C4-2B (cell line): ENCODE data around the gene LANCL2.

Source experiments
- ZFX ChIP-seq: fragments of 450-650 bp; IDR thresholded peaks from 2 replicates; pipeline ENCODE4 v1.6.1; 2017
- TF ChIP-seq, protein P1 (sequence below): fragments of 450-650 bp; conservative IDR thresholded peaks from 2 replicates; pipeline ENCODE4 v1.5.1; 2017; ENCODE audit warnings: mild to moderate bottlenecking

DNA sequence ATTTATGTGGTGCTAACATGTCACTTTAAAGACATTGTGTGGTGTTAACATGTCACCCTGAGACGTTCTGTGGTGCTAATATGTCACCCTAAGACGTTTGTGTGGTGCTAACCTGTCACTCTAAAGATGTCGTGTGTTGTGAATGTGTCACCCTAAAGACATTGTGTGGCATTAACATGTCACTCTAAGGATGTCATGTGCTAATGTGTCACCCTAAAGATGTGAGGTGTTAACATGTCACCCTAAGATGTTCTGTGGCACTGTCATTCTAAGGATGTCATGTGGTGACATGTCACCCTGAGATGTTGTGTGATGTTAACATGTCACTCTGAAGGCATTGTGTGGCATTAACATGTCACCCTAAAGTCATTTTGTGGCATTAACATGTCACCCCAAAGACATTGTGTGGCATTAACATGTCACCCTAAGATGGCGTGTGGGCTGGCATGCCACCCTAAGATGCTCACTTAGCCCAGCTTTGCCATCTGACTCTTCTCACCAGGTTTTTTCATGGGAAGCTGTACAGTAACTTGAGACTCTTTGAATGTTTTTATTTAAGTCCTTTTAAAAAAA is 45.6 kb downstream of the LANCL2 start:
- TF ChIP-seq, protein P1, sequence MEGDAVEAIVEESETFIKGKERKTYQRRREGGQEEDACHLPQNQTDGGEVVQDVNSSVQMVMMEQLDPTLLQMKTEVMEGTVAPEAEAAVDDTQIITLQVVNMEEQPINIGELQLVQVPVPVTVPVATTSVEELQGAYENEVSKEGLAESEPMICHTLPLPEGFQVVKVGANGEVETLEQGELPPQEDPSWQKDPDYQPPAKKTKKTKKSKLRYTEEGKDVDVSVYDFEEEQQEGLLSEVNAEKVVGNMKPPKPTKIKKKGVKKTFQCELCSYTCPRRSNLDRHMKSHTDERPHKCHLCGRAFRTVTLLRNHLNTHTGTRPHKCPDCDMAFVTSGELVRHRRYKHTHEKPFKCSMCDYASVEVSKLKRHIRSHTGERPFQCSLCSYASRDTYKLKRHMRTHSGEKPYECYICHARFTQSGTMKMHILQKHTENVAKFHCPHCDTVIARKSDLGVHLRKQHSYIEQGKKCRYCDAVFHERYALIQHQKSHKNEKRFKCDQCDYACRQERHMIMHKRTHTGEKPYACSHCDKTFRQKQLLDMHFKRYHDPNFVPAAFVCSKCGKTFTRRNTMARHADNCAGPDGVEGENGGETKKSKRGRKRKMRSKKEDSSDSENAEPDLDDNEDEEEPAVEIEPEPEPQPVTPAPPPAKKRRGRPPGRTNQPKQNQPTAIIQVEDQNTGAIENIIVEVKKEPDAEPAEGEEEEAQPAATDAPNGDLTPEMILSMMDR: no peak
- TF ChIP-seq ZFX: no peak
